GM10266 (cell line): Measurements from ENCODE around the gene GRM7.

Source experiments
- DNase-seq: peaks from one replicate; pipeline ENCODE4 v3.0.0; 2012; ENCODE audit errors: extremely low spot score
- CTCF ChIP-seq: IDR thresholded peaks from 2 replicates; pipeline ENCODE4 v1.5.1; 2012; ENCODE audit warnings: mild to moderate bottlenecking, low read depth; ENCODE audit not compliant: control insufficient read depth, insufficient read depth; ENCODE audit errors: missing control alignments

The GRM7 gene

GRCh38 chr3:7615043-7615442 is 754.1 kb downstream of the GRM7 start:
- DNase-seq, result no peak
- TF ChIP-seq CTCF, result no peak

- no peak for DNase-seq
- no peak for TF ChIP-seq CTCF
Measured at GRCh38 chr3:7618606-7619005, 757.7 kb downstream of the GRM7 start.

- no peak for DNase-seq
- TF ChIP-seq CTCF, result no peak
Measured at GRCh38 chr3:7620401-7620800, 759.5 kb downstream of the GRM7 start.

GRCh38 chr3:7621046-7621630 is 760.2 kb downstream of the GRM7 start:
- DNase-seq, result no peak
- TF ChIP-seq CTCF, result no peak

- DNase-seq, result no peak
- TF ChIP-seq CTCF, result no peak
Measured at GRCh38 chr3:7621651-7622050, 760.7 kb downstream of the GRM7 start.

GRCh38 chr3:7625021-7625420 is 764.1 kb downstream of the GRM7 start:
- no peak for TF ChIP-seq CTCF
- no peak for DNase-seq

GRCh38 chr3:7630351-7630911 is 769.5 kb downstream of the GRM7 start:
- no peak for TF ChIP-seq CTCF
- DNase-seq, result no peak
